ENCODE data around the gene OTULIN.

The OTULIN gene

DNA sequence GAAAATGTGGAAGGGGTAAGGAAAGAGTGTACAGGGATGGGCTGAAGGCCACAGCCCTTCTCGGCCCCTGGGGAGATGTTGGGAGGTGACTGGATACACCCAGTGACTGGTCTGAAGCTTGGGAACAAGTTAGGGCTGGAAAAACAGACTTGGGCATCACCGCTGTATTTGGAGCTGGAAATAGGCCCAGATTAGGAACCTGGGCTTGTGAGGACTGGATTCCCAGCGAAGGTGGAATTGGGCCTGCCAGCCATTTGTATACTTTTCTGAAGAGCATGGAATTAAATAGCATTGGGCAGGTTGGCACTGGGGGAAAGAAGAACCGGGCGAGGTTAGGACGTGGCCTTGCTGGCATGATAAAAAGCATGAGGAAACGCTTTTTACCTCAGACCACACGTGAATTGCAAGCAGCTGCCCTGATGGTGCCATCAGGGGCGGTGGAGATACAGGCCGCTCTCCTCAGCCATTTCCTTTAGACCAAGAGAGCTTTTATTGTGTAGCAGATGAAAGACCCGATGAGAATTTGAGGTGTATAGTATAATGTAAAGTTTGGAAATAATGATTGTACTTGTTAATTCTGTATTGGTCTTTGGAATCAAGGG lies 37.8 kb downstream of the OTULIN start:
- TF ChIP-seq, protein P1, sequence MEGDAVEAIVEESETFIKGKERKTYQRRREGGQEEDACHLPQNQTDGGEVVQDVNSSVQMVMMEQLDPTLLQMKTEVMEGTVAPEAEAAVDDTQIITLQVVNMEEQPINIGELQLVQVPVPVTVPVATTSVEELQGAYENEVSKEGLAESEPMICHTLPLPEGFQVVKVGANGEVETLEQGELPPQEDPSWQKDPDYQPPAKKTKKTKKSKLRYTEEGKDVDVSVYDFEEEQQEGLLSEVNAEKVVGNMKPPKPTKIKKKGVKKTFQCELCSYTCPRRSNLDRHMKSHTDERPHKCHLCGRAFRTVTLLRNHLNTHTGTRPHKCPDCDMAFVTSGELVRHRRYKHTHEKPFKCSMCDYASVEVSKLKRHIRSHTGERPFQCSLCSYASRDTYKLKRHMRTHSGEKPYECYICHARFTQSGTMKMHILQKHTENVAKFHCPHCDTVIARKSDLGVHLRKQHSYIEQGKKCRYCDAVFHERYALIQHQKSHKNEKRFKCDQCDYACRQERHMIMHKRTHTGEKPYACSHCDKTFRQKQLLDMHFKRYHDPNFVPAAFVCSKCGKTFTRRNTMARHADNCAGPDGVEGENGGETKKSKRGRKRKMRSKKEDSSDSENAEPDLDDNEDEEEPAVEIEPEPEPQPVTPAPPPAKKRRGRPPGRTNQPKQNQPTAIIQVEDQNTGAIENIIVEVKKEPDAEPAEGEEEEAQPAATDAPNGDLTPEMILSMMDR (IDR thresholded peaks at IDR 0.05; ENCODE audit: low read depth, low read length), result no peak
- H3K4me3 ChIP-seq (ENCODE audit: low read depth, low read length), result no peak overlapping the region

DNA sequence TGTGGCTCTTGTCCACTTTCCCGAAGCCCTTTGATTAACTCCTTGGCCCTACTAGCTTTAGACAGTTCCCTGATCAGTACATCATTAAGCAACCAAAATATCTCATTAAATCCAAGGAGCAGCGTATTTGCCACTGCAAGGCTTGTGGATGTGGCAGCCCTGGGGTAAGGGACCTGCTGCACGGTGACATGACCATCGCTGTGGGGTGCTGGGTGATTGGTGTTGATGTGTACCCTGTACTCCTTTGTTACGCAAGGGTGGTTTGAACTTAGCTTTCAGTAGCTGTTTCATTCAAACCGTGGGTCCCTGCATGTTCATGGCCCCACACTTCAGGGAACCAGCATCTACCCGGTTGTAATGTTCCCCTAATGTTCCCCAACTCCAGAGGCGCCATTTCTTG lies 41.0 kb downstream of the OTULIN start:
- TF ChIP-seq, protein P1 (IDR thresholded peaks at IDR 0.05; ENCODE audit: low read depth, low read length), result no peak
- no peak overlapping the region for H3K4me3 ChIP-seq (ENCODE audit: low read depth, low read length)

DNA sequence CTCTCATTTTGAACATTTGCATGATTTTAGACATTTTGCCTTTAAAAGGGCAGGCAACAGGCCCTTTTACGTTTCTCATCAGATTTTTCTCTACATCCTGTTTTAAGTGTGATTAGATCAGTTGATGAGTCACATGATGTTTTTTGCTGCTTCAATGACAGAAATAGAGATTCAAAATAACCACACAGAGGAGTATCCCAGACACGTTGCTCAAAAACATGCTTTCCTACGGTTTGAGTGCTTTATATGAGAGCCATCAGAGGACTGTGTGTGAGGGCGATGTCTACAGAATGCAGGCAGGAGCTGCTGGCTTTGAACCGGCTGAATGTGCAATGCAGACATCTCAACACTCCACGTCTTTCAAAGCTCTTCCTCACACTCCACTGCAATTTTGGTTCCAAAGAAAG lies 42.1 kb downstream of the OTULIN start:
- H3K4me3 ChIP-seq (ENCODE audit: low read depth, low read length), result no peak overlapping the region
- TF ChIP-seq, protein P1 (IDR thresholded peaks at IDR 0.05; ENCODE audit: low read depth, low read length), result no peak

DNA sequence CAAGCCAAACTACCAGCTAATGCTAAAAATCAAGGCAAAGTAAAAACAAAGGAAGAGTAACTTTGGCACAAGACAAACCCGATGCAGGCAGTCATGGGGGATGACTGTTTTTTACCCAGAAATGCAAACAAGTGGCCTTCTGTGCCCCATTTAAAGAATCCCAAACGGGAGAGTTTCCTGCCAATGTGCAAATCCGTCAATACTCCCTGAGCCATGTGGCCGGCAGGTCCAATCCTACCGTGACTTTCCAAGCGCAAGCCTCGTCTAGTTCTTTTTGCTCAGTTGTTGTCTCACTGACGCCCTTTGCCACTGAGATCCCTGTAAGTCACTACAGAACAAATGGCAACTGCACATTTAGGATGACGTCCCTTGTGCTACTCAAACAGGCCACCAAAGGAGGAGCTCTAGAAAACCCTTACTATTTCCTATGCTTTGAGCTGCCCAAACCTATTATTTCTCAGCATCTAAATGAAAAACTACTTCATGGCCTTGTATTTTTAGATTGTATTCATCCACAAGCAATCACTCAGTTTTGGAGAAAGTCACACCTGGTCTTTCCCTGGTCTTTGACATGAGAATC lies 43.4 kb downstream of the OTULIN start:
- TF ChIP-seq, protein P1 (IDR thresholded peaks at IDR 0.05; ENCODE audit: low read depth, low read length), result no peak
- H3K4me3 ChIP-seq (ENCODE audit: low read depth, low read length), result no peak overlapping the region

DNA sequence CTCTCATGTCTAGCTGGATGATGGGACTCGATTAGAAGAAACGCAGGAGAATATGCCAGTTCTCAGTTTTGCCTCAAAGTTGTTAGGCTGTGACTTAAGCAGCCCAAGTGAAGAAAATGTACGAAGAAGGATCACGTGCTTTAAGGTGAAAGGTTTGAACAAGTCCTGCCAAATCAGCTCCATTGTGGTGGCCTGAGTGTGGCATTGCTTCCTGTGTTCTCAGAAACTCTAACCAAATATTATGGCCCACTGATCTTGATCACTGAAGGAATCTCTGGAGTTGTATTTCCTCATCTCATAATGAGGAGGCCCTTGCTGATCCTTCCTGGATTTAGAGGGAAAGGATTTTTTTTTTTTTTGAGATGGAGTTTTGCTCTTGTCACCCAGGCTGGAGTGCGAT lies 44.0 kb downstream of the OTULIN start:
- TF ChIP-seq, protein P1 (IDR thresholded peaks at IDR 0.05; ENCODE audit: low read depth, low read length), result no peak

DNA sequence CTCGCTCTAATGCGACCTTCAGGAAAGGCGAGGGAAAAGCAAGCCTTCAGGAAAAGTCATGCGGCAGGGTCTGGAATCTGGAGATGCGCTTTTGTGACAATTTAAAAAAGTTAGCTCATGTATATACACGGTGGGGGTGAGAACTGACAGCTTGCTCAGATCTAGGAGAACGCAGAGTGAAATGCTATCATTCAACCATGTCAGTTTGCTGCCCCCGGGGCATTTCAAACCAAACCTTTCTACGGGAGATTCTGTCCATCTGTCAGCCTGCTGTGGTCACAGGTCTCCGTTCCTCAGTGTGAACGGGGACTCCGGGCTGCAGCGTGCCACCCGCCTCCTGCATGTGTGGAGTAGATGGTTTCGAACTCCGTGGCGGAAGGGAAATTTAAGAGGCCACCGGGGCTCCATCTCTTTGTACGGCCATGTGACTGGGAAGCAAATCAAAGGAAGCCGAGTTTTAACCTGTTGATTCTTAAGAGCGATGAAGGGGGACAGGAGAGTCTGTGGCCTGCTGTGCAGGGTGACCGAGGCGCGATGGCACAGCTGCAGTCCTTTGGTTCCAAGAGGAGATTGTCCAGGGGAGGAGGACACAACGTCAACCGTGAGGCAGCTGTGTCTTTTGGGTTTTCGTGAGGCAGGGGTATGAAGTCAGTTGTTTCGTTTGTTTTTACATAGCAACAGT lies 45.9 kb downstream of the OTULIN start:
- no peak overlapping the region for H3K4me3 ChIP-seq (ENCODE audit: low read depth, low read length)
- TF ChIP-seq, protein P1 (IDR thresholded peaks at IDR 0.05; ENCODE audit: low read depth, low read length), result no peak

More for the DNA sequence above, 44.0 kb downstream of the OTULIN start:
- H3K4me3 ChIP-seq (ENCODE audit: low read depth, low read length), result no peak overlapping the region

DNA sequence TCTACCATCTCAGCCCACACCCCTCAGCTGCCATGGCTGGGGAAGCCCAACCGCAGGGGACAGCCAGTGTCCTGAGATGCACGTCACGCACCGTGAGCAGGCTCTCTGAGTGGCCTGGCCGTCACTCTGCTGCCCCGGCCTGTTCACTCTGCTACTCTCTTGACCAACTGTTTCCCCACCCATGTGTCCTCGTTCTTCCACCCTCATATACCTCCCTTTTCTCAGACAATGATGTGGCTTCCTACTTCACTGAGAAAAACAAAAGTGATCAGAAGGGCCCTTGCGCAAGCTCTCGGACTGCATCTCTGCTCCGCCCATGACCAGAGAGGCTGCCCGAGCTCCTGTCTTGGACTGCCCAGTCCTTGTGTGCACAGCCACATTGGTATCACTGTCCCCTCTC lies 47.6 kb downstream of the OTULIN start:
- no peak overlapping the region for H3K4me3 ChIP-seq (ENCODE audit: low read depth, low read length)
- TF ChIP-seq, protein P1 (IDR thresholded peaks at IDR 0.05; ENCODE audit: low read depth, low read length), result no peak
